A549 (cell line): ENCODE results near the gene NUP188.

Experiments used
- FOSL2 ChIP-seq, 2 experiments: fragments of 450-650 bp in 1 of 2; fragments of >200 bp in 1 of 2; sonication (Bioruptor Twin) in 1 of 2; formaldehyde crosslinking; IDR thresholded peaks; 2 replicates each; pipeline versions ENCODE4 v1.5.0 to v1.6.1; 2016 to 2020; ENCODE audit warnings: mild to moderate bottlenecking in 1 of 2, moderate library complexity in 1 of 2
- HOXA7 ChIP-seq: fragments of 250-450 bp; sonication (Bioruptor Pico); IDR thresholded peaks from 2 replicates; pipeline ENCODE4 v1.5.0; 2020; ENCODE audit warnings: mild to moderate bottlenecking, moderate library complexity
- ZFP36 ChIP-seq: fragments of 450-650 bp; IDR thresholded peaks from 2 replicates; pipeline ENCODE4 v1.6.1; 2014; ENCODE audit warnings: borderline replicate concordance; ENCODE audit not compliant: partially characterized antibody
- TF ChIP-seq, protein P1 (sequence below): fragments of >200 bp; sonication (Bioruptor Twin); formaldehyde crosslinking; IDR thresholded peaks from 3 replicates; pipeline ENCODE4 v1.5.1; 2016

DNA sequence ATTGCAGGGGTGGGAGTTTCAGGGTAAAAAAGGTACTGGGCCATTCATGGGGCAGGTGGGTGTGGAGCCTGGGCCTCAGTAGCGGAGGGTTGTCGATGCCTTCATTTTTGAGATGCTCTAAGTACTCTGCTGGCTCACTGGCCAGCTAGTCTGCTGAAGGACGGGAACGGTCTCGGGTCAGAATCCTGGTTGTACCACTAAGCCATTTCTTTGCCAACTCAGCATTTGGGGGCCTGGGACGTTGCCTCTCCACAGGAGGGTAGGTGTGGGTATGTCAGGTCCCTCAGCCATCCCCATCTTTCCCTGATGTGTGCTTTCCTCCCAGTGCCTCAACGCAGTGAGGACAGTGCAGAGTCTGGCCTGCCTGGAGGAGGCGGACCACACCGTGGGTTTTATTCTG is 55.5 kb downstream of the NUP188 start:
- no peak for TF ChIP-seq FOSL2 (IDR thresholded peaks at IDR 0.05)
- TF ChIP-seq FOSL2 (CRISPR knock-in tag; IDR thresholded peaks at IDR 0.05): no peak
- TF ChIP-seq HOXA7: no peak
- TF ChIP-seq ZFP36: no peak
- TF ChIP-seq, protein P1, sequence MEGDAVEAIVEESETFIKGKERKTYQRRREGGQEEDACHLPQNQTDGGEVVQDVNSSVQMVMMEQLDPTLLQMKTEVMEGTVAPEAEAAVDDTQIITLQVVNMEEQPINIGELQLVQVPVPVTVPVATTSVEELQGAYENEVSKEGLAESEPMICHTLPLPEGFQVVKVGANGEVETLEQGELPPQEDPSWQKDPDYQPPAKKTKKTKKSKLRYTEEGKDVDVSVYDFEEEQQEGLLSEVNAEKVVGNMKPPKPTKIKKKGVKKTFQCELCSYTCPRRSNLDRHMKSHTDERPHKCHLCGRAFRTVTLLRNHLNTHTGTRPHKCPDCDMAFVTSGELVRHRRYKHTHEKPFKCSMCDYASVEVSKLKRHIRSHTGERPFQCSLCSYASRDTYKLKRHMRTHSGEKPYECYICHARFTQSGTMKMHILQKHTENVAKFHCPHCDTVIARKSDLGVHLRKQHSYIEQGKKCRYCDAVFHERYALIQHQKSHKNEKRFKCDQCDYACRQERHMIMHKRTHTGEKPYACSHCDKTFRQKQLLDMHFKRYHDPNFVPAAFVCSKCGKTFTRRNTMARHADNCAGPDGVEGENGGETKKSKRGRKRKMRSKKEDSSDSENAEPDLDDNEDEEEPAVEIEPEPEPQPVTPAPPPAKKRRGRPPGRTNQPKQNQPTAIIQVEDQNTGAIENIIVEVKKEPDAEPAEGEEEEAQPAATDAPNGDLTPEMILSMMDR: no peak
